HG03457 (cell line): ENCODE results near the gene PALLD.

Experiments used
- ATAC-seq: cut with Tn5 transposase; IDR thresholded peaks from one replicate; pipeline ENCODE4 v1.9.1; 2021; ENCODE audit warnings: moderate number of reproducible peaks; ENCODE audit not compliant: unreplicated experiment

PALLD gene

GRCh38 chr4:168659741-168660465 is 163.1 kb downstream of the PALLD start:
- no peak for ATAC-seq

DNA sequence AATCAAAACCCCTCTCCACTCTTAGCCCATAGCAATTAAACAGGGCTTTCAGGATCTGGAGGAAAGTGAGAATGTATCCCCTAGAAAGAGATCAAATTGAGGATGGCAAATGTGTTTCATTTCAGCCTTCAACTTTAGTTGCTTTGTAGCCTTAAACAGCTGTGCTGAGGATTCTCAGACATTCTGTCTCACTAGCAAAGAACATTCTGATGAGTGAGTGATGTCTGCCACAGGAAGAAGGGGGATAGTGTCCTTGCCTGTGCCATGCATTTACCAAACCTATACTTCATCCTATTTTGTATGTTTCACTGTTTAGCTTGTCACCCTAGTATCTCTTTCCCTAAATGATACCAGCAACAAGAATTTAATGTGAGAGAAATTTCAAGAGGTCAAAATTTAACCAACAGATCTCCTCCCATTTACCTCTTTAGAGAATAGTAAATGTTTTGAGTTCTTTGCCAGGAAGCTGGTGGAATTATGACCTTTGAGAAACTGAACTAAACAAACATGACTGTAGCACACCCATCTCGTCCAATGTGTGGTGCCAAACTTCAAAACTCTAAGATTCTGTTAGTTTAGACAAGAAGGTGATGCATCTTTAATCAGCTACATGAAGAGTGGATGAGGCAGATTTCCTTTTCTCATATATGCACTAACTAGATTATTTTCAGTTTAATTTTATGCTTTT is 165.6 kb downstream of the PALLD start:
- ATAC-seq, result no peak

GRCh38 chr4:168664242-168664891 is 167.5 kb downstream of the PALLD start:
- ATAC-seq, result no peak

DNA sequence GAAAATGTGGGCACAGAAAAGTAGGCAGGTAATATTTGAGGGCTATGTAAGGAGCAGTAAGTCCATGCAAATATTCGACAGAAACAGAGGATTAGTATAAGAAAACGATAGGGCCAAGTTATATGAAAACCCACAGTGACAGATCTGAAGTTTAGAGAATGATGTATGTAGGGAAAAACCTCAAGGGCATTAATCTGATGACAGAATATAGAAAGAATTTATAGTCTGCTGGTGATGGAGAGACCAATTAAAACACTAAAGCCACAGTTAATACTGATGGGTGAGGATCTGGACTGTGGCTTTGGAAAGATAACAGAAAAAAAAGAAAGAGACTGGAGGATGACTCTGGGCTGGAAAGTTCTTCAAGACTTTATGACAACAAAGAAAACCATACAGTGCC is 169.7 kb downstream of the PALLD start:
- ATAC-seq, result no peak

- no peak for ATAC-seq
These were observed 170.5 kb downstream of the PALLD start for GRCh38 chr4:168667376-168667775.

GRCh38 chr4:168667921-168668320 is 171.1 kb downstream of the PALLD start:
- no peak for ATAC-seq

- no peak for ATAC-seq
These were observed 176.6 kb downstream of the PALLD start for GRCh38 chr4:168673476-168673875.

- no peak for ATAC-seq
These were observed 177.4 kb downstream of the PALLD start for GRCh38 chr4:168674077-168674747.

- no peak for ATAC-seq
These were observed 178.0 kb downstream of the PALLD start for GRCh38 chr4:168674866-168675265.

DNA sequence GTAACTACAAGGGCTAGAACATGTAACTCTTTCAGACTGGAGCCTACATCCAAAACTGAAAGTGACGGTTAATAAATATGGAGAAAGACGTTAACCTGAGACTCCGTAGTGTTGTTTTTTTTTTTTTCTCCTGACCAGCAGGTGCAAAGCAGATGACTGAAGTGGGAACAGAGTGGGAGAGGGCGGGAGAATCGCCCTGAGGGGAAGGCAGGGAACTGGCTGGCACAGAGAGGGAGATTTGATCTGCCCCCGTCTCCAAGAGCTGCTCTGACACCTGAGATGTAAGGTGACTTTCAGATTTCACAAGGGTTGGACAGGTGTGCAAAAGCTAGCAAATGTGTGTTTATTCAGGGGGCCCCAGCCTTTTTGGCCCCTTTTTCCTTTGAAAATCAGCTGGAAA is 180.2 kb downstream of the PALLD start:
- ATAC-seq, result no peak

GRCh38 chr4:168677879-168678278 is 181.0 kb downstream of the PALLD start:
- ATAC-seq, result no peak

DNA sequence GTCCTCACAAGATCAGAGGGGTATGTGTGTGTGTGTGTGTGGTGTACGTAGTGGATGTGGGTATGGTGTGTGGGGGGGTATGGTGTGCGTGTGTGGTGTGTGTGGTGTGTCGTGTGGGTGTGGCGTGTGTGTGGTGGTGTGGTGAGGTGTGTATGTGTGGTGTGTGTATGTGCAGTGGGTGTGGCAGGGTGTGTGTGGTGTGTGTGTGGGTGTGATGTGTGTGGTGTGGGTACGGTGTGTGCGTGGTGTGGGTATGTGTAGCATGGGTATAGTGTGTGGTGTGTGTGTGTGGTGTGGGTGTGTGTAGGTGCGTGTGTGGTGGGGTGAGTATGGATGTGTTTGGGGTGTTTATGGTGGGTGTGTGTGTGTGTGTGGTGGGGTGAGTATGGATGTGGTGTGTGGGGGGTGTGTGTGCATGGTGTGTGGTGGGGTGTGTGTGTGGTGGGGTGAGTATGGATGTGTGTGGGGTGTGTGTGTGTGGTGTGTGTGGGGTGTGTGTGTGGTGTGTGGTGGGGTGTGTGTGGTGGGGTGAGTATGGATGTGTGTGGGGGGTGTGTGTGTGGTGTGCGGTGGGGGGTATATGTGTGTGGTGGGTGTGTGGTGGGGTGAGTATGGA is 182.0 kb downstream of the PALLD start:
- no peak for ATAC-seq

DNA sequence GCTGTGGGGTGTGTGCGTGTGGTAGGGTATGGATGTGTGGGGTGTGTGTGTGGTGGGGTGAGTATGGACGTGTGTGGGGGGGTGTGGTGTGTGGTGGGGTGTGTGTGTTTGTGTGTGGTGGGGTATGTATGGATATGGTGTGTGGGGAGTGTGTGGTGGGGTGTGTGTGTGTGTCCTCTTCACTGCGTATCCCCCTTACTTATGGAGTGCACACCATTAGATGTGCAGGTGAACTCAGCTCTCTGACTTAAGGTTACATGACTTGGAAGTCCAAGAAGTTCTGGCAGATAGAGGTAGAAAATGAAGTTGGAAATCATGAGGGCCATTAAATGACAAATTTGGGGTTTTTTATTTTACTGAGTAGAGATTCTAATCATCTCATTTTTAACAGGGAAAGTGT is 182.5 kb downstream of the PALLD start:
- no peak for ATAC-seq

GRCh38 chr4:168679819-168680218 is 183.0 kb downstream of the PALLD start:
- ATAC-seq, result no peak

DNA sequence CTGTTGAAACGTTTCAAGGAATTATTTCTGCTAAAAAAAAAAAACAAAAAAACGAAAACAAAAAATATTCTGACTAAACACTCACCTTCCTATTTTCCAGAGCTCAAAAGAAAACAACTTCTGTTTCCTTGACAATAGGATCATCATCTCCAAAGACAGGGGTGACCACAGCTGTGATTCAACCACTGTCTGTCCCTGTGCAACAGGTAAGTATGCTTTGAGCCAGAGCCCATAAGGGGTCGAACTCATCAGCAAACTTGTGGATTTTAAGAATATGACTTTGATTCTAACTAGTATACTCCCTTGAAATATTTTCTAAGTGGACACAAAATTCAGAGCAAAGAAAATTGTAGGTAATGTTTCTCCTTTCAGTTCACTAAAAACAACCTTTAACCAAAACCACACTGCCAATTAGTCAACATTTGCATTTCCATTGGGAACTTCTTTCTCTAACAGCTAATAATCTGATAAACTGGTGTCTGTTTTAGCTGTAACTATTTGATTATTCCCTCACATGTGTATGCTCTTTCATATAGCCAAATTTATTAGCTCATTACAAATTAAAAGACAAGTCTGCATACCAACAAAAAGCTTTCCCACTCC is 186.1 kb downstream of the PALLD start:
- ATAC-seq, result no peak

DNA sequence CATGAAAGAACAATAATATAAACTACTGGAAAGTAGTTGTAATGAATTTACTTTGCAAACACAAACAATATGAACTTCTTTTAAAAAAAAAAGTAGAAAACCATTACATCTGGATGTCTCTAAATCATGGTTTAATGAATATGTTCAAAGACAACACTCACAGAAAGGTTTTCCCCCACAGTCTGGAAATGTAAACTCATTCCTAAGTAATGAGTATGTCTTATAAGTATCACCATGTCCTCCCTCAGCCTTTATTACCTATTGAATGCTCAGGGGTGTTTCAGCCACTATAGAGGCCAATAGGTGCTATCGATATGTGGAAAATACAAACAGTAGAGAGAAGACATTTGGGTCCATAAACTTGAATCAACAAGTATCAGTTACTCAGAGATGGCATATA is 186.7 kb downstream of the PALLD start:
- ATAC-seq, result no peak

- ATAC-seq, result peak; percentile 93
These were observed 188.4 kb downstream of the PALLD start for GRCh38 chr4:168685136-168685809.

DNA sequence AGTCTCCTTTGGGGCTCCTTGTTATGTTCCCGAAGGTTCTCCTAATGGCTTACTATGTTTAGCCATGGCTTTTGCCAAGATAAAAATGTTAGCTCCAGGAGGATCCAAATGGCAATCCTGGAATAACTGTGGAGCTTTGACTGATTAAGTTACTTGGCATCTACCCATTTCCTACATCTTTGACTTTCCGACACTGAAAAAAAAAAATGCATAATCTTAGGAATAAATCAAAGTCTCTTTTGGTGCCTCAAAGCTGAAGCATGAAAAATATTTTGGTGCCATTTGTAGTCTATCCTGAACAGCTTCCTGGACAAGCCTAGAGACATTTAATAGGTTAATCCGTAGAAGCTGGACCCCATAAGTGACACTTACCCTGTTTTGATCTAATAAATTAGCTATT is 191.7 kb downstream of the PALLD start:
- no peak for ATAC-seq

DNA sequence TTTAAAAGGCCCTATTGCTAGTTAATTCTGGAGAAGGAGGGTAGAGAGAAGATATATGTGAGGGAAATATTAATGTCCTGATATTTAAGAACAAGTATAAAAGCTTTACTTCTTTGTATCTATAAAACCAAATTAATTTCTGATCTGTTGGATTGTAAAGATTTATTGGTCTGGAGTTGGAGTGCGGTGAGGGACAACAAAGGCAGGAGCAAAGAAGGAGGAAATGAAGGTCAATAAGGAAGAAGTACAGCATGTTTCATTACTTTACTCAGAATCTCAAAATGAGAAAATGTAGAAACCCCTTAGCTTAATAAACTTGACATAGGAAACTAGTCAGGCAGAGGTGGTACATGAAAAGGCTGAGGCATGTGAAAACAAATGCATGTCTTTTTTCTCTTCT is 192.9 kb downstream of the PALLD start:
- ATAC-seq, result no peak

GRCh38 chr4:168690199-168690598 is 193.3 kb downstream of the PALLD start:
- ATAC-seq, result no peak
